ENCODE results near the gene SOCS6.

DNA sequence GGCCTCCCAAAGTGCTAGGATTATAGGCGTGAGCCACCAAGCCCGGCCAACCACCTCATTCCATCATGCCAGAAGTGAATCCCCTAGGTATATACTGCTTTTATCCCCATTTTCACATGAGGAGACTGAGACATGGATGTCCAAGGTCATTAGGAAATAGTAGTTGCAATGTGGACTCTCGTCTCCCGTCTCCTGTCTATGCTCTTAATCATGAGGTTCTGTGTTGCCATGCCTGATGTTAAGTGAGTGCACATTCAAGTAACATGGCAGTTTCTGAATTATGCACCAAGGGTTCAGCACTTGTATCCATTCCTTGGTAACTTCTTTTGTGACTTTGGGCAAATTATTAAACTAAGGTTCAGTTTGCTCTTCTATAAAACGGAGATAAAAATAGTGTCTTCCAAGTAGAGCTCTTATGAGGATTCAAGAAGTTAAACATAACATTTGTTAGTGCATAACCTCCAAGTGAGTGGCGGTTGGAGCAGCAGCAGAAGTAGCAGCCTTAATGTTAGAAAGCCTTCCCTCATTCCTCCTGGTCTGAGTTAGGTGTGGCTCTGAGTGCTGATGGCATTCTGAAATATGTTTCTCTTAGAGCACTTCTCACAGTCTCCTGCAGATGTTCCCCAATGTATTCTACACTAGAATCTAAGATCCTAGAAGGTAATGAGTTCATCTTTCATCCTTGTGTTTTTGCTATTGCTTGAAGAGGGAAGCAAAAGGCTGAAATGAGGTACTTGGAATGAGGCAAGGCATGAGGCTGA is 21.9 kb downstream of the SOCS6 start:
- no peak for TF ChIP-seq CTCF (IDR thresholded peaks at IDR 0.05)
- TF ChIP-seq POLR2A (IDR thresholded peaks at IDR 0.05): no peak
